GM19099 (cell line): ENCODE data around the gene TSPAN11.

Experiments
- POLR2A ChIP-seq: IDR thresholded peaks from 3 replicates; pipeline ENCODE4 v1.6.1; 2011; ENCODE audit warnings: low read depth; ENCODE audit not compliant: insufficient read length; ENCODE audit errors: extremely low read depth

Gene TSPAN11

DNA sequence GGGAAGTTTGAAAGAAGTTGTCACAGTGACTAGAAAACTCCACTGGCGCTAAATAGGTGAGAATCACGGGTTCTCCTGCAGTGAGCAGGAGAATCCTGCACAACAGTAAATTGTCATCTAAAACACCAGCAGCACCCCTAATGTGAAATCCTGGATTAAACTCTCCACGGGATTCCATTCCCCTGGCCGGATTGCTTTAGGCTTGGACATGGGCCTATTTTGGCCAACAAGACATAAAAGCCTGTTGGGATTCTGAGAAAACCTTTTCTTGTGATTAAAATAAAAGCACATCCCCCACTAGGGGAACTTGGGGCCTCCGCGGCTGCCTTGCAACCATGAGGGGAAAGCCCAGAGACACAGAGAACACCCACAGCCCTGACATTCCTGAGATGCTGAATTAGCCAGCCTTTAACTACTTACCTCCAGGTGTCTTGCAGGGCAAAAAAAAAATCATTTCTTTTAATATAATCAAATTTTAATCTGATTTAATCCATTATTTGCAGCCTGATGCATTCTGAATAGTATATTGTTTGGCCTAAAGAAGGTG lies 21.0 kb upstream of the TSPAN11 start:
- no peak for TF ChIP-seq POLR2A

DNA sequence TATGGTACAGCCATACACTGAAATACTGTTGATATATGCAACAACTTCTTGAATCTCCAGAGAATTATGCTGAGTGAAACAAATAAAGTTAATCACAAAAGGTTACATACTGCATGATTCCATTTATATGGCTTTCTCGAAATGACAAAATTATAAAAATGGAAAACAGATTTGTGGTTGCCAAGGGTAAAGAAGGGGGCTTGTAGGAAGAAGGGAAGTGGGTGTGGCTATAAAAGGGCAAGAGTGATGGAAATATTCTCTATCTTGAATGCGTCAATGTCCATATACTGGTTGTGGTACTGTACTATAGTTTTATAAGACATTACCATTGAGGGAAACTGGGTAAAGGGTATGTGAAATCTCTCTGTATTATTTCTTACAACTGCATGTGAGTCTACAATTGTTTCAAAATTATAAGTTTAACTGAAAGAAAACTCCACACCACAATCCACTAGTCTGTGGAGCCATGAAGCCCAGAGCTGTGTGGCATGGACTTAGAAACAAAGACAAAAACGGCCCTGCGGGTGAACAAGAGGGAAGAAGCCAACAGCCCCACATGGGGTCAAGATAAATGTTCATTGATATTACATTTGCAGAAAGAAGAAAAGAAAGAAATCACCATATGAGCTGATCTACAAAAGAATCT lies 18.3 kb upstream of the TSPAN11 start:
- no peak for TF ChIP-seq POLR2A

DNA sequence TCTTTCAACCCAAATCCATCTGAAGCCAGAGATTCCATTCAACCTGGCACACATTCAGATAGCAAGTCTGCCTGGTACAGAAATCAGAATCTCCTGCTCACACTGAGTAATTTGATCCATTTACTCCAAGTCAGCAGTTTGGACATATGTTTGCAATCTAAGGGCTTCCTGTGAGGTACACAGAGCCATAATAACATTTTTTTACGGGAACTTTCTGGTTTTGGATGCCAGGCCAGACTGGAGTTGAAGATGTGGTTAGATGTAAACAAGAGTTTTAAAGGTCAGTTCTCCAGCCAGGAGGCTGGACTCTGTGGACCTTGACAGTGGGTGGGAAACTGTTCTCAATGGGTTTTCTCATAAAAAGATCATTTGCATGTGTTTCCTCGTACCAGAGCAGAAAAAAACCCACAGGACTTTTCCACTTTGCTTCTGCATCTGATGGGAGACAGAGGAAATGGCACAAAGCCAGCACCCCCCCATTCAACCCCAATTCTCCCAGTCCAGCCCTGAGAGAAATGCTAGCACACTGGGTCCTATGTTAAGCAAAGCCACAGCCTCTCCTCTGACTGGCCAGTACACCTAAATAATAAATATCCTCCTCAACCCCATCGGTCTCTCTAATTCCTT lies 17.7 kb upstream of the TSPAN11 start:
- TF ChIP-seq POLR2A: no peak

DNA sequence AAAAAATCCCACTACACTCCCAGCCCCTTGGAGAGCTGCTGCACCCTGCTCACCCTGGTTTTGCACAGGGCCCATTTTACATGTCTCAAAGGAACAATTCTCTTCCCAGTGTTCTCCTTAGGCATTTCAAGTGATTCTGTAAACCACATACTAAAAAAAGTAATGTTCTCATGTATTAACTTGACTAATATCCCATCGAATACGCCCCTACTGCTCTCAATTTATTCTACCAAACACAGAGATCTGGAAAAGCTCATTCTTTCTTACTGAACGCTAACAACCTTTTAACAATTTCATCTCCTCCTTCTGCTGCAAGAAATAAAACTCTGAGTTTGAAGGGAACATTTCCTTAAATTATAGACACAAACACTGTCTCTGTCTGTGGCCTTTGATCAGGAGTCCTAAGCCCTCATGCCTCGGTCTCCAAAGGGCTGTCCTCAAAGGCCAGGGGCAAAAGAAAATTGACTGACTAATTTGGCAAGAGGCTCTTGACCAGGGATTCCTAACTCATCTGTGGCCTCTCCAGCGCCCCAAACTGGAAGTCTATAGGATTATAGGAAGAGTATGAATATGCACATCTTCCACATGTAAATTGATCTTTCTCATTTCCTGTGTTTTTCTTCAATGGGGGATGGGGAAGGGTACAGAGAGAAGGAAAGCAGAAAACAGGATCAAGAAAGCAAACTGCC lies 17.1 kb upstream of the TSPAN11 start:
- no peak for TF ChIP-seq POLR2A

DNA sequence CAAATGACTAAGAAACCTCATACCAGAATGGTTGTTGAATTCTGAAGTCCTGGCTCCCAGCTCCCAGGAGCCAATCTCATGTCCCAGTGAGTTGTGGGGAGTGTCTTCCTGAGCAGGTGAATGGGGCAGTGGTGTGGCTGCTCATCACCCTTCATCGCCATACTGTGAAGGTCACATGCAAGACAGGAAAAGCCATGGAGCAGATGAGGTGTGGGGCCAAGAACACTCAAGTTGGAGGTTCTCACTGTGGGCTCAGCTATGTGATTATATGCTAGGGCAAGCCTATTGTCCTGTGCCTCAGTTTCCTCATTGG lies 16.6 kb upstream of the TSPAN11 start:
- TF ChIP-seq POLR2A: no peak

DNA sequence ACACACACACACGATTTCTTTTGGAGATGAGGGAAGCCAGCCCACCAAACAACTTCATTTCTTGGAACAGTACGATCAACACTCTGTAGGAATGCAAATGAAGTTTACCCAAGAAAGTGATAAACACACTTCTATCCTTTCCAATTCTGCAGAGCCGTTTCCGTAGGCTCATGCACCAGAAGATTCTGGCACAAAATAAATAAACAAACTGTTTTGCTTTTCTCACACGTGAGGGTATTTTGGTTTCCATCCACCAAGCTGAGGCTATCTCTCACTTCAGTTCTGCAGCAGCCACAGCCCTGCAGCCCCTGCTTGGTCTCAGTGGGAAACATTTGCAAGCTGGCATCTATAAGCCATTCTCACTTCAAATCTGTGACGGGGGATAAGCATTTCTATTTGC lies 15.3 kb upstream of the TSPAN11 start:
- no peak for TF ChIP-seq POLR2A

DNA sequence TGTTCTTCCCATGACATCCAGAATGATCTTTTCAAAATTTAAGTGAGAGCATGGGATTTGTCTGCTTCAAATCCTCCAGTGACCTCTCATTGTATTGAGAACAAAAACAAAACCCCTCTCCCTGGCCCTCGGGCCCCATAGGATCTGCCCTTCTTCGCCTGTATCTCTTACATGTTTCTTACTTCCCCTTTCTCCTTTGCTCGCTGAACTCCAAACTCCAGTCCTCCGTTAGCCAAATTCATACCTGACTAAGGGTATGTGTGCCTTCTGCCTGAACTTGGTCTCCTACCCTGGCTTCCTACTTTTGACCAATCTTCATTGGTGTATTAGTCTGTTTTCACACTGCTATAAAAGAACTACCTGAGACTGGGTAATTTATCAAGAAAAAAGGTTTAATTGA lies 13.2 kb upstream of the TSPAN11 start:
- TF ChIP-seq POLR2A: no peak

DNA sequence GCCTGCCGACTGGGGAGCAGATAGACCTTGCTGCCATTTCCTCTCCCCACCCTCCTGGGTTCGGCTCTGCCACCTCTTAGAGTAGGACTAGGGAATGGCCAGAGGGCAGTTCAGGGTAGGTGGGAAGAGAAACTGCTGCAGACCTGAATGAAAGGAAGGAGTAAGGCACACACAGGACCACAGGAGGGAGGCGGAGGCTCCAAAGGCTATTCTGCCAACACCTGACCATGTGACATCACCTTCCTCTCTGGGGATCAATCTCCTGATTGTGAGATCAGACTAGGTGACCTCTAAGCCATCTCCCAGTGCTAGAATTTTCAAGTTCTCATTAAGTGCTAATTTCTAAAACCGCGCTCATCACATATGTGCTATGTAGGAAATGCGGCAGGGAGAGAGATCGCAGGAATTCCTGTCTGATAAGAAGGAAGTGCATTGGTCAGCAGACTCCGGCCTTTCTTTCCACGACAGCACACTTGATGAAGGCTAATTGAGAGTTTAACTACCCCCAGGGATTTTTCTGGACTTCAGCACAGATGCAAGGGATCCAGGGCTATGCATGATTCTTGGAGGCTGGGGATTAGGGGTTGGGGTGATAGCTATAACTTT lies 11.5 kb upstream of the TSPAN11 start:
- TF ChIP-seq POLR2A: no peak

DNA sequence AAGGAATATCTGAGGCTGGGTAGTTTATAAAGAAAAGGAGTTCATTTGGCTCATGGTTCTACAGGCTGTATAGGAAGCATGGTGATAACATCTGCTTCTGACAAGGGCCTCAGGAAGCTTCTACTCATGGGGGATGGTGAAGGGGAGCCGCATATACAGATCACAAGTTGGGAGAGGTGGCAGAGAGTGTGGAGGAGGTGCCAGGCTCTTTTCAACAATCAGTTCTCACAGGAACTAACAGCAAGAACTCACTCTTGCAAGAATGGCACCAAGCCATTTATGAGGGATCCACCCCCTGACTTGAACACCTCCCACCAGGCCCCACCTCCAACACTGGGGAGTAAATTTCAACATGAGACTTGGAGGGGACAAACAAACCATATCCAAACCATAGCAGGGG lies 3.5 kb upstream of the TSPAN11 start:
- TF ChIP-seq POLR2A: no peak

DNA sequence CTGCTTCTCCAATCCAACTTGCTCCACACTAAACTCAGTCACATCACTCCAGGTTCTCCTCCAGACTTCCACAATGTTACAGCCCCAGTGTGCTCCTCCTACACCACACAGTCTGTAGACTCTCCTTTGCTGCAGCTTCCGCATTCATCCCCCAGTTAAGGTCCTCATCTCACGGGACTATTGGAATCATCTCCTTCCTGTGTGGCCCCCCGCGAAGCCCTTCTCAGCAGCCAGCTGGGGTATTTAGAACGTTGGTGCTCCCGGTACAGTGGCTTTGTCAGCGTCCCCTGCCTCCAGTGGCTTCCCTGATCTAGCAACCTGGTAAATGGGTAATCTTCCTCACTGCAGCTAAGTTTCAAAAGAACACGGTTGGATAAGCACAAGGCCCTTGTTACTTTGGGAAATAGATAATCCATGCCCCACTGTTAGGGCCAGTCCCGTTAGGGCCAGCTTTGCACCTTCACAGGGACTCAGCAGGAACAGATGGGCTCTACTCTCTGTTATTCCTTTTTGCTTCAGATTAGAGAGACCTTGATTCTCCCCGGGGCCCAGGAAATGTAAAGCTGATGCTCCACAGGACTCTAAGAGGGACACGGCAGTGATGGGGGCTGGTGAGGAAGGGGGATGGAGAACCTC lies 823 bp upstream of the TSPAN11 start:
- TF ChIP-seq POLR2A: no peak

DNA sequence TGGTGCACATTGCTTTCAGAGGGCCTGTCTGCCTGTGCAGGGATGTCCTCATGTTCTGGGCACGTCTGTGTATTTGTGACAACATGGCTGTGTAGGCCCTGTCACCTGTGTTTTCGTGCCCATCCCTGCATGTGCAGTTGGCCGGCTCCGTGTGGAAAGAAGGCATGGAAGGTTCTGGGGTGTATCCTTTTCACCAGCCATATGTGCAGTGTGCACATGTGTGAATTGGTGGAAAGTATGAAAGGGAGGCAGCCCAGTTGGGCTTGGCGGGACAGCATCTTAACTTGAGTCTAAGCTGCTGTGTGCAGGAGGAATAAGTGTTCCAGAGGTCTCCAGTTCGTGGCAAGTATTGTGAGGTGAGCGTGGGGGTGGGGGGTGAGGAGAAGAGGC lies 669 bp downstream of the TSPAN11 start:
- TF ChIP-seq POLR2A: no peak

DNA sequence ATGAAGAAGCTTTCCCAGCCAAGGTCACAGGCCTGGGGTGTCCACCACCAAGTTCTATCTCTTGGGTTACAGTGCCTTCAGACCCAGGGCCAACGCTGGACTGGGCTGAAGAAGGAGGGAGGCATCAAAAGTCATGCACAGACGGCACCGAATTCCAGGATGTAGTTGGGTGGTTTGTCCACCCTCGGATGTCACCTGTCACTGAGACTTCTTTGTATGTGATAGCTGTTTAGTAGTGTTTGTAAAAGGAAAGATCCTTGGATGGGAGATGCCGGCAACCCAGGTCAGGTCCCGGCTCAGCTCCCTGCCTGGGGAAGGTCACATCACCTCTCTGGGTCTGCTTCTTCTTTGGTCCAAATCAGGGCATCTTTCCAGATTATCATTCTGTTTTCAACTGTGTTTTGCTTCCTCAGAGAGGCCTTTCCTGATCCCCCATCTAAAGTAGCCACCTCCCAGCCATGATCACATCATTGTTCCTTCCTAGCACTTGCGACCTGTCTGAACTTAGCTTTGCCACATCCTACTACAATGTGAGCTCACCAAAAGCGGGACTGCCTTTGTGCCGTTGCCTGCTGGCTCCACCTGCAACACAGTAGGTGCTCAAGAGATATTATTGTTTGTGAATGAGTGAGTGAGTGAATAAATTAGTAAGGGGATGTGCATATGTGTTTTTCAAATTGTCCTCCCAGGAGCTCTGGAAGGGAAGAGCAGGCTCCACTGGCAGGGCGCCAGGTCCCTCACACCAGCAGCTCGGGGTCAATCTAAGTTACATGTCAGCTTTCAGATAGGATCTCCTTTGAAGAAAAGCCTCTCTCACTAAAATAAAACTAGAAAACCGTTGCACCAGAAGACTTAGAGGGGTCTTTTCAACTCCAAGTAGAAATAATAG lies 2.1 kb downstream of the TSPAN11 start:
- TF ChIP-seq POLR2A: no peak

DNA sequence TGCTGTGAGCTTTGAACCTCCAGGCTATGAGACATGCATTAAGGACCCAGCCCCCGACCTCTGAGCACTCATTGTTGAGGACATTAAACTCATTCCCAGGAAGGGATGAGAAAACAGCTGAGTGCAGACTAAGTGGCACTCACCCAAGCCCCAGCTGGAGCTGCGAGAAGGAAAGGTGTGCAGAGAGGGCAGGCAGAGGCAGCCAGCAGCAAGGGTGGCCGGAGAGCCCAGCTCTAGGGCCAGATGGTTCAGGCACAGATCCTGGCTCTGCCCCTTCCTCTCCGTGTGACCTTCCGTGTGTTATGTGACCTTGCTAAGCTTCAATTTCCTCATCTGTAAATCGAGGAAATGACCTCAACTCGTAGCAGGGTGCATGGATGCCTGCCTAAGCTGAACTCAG lies 3.7 kb downstream of the TSPAN11 start:
- TF ChIP-seq POLR2A: no peak

DNA sequence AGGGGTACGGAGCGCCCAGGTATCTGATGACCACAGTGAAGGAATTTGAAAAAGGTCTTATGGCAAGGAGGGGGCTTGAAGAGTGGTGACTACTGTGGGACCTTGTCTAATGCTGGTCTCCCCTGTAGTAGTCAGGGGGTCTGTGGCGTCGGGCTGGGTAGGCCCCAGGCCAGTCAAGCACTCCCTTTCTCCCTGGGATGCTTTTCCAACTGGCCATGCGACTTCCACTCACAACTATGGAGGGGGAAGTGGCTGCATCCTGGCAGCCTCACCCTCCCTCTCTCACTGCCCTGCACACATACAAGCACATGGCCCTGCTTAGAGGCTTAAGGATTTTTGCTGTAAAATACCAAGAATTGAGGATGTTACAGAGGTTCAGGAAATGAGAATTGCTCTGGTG lies 4.1 kb downstream of the TSPAN11 start:
- TF ChIP-seq POLR2A: no peak

DNA sequence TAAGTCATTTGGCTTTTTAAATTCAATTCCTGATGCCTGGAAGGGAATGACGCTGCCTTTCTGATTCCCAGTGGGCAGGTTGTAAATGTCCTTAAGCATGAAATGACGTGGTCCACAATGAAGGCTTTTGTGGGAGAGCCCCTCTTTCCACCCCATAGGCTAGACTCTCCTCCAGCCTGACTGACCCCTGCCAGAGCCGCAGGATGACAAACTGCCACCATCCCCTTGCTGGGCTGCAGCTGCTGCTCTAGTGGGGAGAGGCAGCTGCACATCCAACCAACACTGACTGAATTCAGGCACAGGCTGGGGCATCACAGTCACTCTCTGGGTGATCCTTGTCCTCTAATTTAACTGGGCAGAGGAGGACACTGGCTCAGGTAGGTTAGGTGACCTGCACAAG lies 6.3 kb downstream of the TSPAN11 start:
- no peak for TF ChIP-seq POLR2A

DNA sequence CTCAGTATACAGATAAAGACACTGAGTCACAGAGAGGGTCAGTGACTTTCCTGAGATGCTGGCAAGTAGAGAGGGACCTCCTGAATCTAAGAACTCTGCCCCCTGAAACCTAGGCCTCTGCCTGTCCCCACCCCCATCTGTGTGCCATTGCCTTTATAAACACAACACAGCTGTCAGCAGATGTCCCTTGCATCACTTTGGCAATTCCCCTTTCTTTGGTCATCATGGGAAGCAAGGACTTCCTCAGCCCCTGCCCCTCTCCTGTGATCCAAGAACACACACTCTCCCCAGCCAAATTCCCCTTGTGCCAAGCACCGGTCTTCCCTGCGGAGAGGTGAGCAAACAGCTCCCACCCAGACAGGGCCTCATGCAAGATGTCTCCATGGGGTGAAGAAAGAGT lies 8.3 kb downstream of the TSPAN11 start:
- TF ChIP-seq POLR2A: no peak
